K562 (cell line): ENCODE results near the gene HELLS. TPM values are rescaled to one million over a fixed set of nuclear protein-coding genes. Genes with fewer than 3 reads are reported as not detected.

Experiments used
- ATAC-seq: fragments of 200-7000 bp; cut with Tn5 transposase; 3 replicates; pipeline ENCODE4 v1.9.1; 2020; ENCODE audit warnings: moderate library complexity
- BruUV-seq: library from RNA; stranded (reverse); fragments of 400-500 nt; replicated peaks from 2 replicates; lab custom pipeline; 2021; lab: Mats Ljungman, UMichigan
- CTCF ChIA-PET: fragments of 300-600 bp; formaldehyde crosslinking; extraction: SDS; loops from one replicate; lab custom pipeline; 2021; ENCODE audit warnings: low intra/inter-chr PET ratio; lab: Yijun Ruan, JAX
- POLR2A ChIA-PET: fragments of 300-600, 350-650 bp; sonication (Branson Sonifier 250); formaldehyde crosslinking; extraction: SDS; loops from one replicate; lab custom pipeline; 2021; ENCODE audit warnings: antibody characterized with exemption, inconsistent platforms; lab: Yijun Ruan, JAX
- DNase-seq, 4 experiments: peaks; one replicate each; pipeline versions ENCODE4 v3.0.0 to v3.0.0-alpha.2; 2011 to 2018; ENCODE audit warnings: low spot score in 3 of 4, mixed read lengths in 3 of 4; ENCODE audit errors: extremely low read depth in 1 of 4
- FAIRE-seq: peaks from 2 replicates; lab custom pipeline; 2011; peaks lifted over from hg19 to GRCh38; lab: Jason Lieb, UNC
- H2AFZ ChIP-seq: 2 replicates; pipeline ENCODE4 v1.6.0; 2011; ENCODE audit warnings: low read depth, low read length, control low read depth, inconsistent platforms
- H3K27ac ChIP-seq: fragments of 200-600 bp; 3 replicates; pipeline ENCODE4 v1.8.0; 2011; ENCODE audit warnings: low read depth, mild to moderate bottlenecking, control low read depth, inconsistent platforms, low read length, moderate library complexity, mixed read lengths; ENCODE audit errors: extremely low read depth
- H3K27me3 ChIP-seq, 2 experiments: fragments of 300-600 bp in 1 of 2; 2 replicates in 1 of 2; 3 replicates in 1 of 2; pipeline versions ENCODE4 v1.6.0 to v1.8.0; 2011; ENCODE audit warnings: inconsistent platforms in 2 of 2, low read length in 2 of 2, mild to moderate bottlenecking in 1 of 2, mixed read lengths in 1 of 2, moderate library complexity in 1 of 2; ENCODE audit not compliant: control insufficient read depth in 2 of 2, insufficient read depth in 2 of 2
- H3K36me3 ChIP-seq: fragments of 300-600 bp; 3 replicates; pipeline ENCODE4 v1.8.0; 2011; ENCODE audit warnings: mild to moderate bottlenecking, low read length, inconsistent platforms; ENCODE audit not compliant: control insufficient read depth, insufficient read depth
- H3K4me1 ChIP-seq, 2 experiments: fragments of 200-600 bp in 1 of 2; replicated peaks in 1 of 2; 2 replicates in 1 of 2; 3 replicates in 1 of 2; pipeline versions ENCODE4 v1.5.1 to v1.8.0; 2011; ENCODE audit warnings: inconsistent platforms in 2 of 2, low read length in 2 of 2, mild to moderate bottlenecking in 1 of 2, mixed read lengths in 1 of 2, moderate library complexity in 1 of 2; ENCODE audit not compliant: control insufficient read depth in 2 of 2, insufficient read depth in 2 of 2
- H3K4me2 ChIP-seq: 2 replicates; pipeline ENCODE4 v1.6.1; 2011; ENCODE audit warnings: low read length, control low read depth, inconsistent platforms, mixed read lengths; ENCODE audit not compliant: insufficient read depth
- H3K4me3 ChIP-seq: fragments of 200-600 bp; sonication (generic), shearing (Covaris generic); 2 replicates; pipeline ENCODE4 v1.5.1; 2016; ENCODE audit warnings: control low read depth, inconsistent platforms
- H3K79me2 ChIP-seq: fragments of 200-600 bp; 3 replicates; pipeline ENCODE4 v1.8.0; 2011; ENCODE audit warnings: low read length, inconsistent platforms; ENCODE audit not compliant: control insufficient read depth, insufficient read depth
- H3K9ac ChIP-seq, 2 experiments: 2 replicates each; pipeline versions ENCODE4 v1.6.0 to v1.6.1; 2011; ENCODE audit warnings: low read depth in 2 of 2, low read length in 2 of 2, control low read depth in 1 of 2, inconsistent platforms in 1 of 2, mild to moderate bottlenecking in 1 of 2, mixed read lengths in 1 of 2; ENCODE audit not compliant: insufficient read depth in 1 of 2
- H3K9me1 ChIP-seq: one replicate; pipeline ENCODE4 v1.6.0; 2011; ENCODE audit warnings: inconsistent platforms, mild to moderate bottlenecking, low read length, moderate library complexity; ENCODE audit not compliant: control insufficient read depth, insufficient read depth
- H3K9me3 ChIP-seq: replicated peaks from 2 replicates; pipeline ENCODE4 v1.5.1; 2011; ENCODE audit warnings: low read depth, low read length, inconsistent platforms; ENCODE audit not compliant: control insufficient read depth, insufficient read depth
- H4K20me1 ChIP-seq: replicated peaks from 2 replicates; pipeline ENCODE4 v1.6.1; 2011; ENCODE audit warnings: low read length, inconsistent platforms, mixed read lengths; ENCODE audit not compliant: control insufficient read depth, insufficient read depth
- COPS2 ChIP-seq: fragments of 450-650 bp; conservative IDR thresholded peaks from 2 replicates; pipeline ENCODE4 v1.6.1; 2016; ENCODE audit warnings: mild to moderate bottlenecking, moderate library complexity
- SMC3 ChIP-seq: conservative IDR thresholded peaks from 2 replicates; pipeline ENCODE4 v1.6.1; 2011; ENCODE audit warnings: low read depth, low read length, improper control_type of control experiment; ENCODE audit not compliant: insufficient read depth
- ZNF146 ChIP-seq: IDR thresholded peaks from one replicate; pipeline ENCODE4 v1.6.1; 2018; ENCODE audit warnings: missing compliant biosample characterization; ENCODE audit not compliant: unreplicated experiment
- ZNF197 ChIP-seq: fragments of 200-800 bp; sonication (Bioruptor generic); IDR thresholded peaks from 2 replicates; pipeline ENCODE4 v1.6.1; 2016; ENCODE audit warnings: low read depth, missing genetic modification characterization, missing compliant biosample characterization
- WGBS: fragments of 100-300 bp; shearing (Covaris generic); methylation state at CpG from one replicate; pipeline ENCODE4 v1.1.6; 2016; ENCODE audit warnings: low coverage, mixed read lengths; ENCODE audit not compliant: insufficient coverage; ENCODE audit errors: missing lambda C conversion rate; 5-methylcytosine and 5-hydroxymethylcytosine counted together
- in situ Hi-C: fragments of 300-500 bp; cut with MboI; formaldehyde crosslinking; loops from 4 replicates; pipeline ENCODE4 v1.15.0; 2018; ENCODE audit warnings: inconsistent platforms, mixed read lengths
- intact Hi-C: fragments of 100-400 bp; cut with micrococcal nuclease; formaldehyde crosslinking; loops from 2 replicates; pipeline ENCODE4 v1.14.2; 2022
- polyA plus RNA-seq, 8 experiments: library from polyadenylated mRNA; depleted of rRNA in 4 of 8; stranded (reverse) in 5 of 8; unstranded in 3 of 8; fragments of >200 nt; fragmentation: Nextera tagmentation in 2 of 8; fragmentation: Illumina TruSeq in 1 of 8; extraction: Ambion mirVana in 2 of 8; extraction: Trizol in 1 of 8; gene quantifications; 2 replicates each; pipeline versions ENCODE4 v1.2.1 to v1.2.3, GENCODE V29; 2011 to 2014; ENCODE audit warnings: inconsistent platforms in 1 of 8, missing spikeins in 1 of 8
- total RNA-seq, 7 experiments: library from RNA; depleted of rRNA in 6 of 7; stranded (reverse); fragments of >200 nt in 6 of 7; fragmentation: Illumina TruSeq in 2 of 7; extraction: Trizol in 2 of 7; gene quantifications; 2 replicates each; pipeline versions ENCODE4 v1.2.1 to v1.2.3, GENCODE V29; 2011 to 2021; ENCODE audit warnings: low replicate concordance in 1 of 7
- TF ChIP-seq, protein P1 (sequence below): sonication (generic); formaldehyde crosslinking; IDR thresholded peaks from 2 replicates; pipeline ENCODE4 v1.8.0; 2022; ENCODE audit warnings: missing genetic modification reagents, mild to moderate bottlenecking, borderline replicate concordance
- TF ChIP-seq, protein P2 (sequence below): fragments of 450-650 bp; formaldehyde crosslinking; conservative IDR thresholded peaks from 2 replicates; pipeline ENCODE4 v1.4.0; 2022; ENCODE audit warnings: mild to moderate bottlenecking, missing genetic modification characterization
- TF ChIP-seq, protein P3 (sequence below): fragments of 250-450 bp; sonication (Bioruptor Pico); IDR thresholded peaks from 2 replicates; pipeline ENCODE4 v1.5.0; 2020; ENCODE audit warnings: mild to moderate bottlenecking
- TF ChIP-seq, protein P4 (sequence below): sonication (generic); formaldehyde crosslinking; IDR thresholded peaks from 2 replicates; pipeline ENCODE4 v1.8.0; 2022; ENCODE audit warnings: mild to moderate bottlenecking, missing genetic modification reagents, borderline replicate concordance

HELLS gene
- total and polyA plus RNA-seq, 9 of the 15 experiments (the other 6 are each of a cell fraction or from before 2014, with no cell fraction given) = 8.8 to 52.1 (median 24.7) TPM

DNA sequence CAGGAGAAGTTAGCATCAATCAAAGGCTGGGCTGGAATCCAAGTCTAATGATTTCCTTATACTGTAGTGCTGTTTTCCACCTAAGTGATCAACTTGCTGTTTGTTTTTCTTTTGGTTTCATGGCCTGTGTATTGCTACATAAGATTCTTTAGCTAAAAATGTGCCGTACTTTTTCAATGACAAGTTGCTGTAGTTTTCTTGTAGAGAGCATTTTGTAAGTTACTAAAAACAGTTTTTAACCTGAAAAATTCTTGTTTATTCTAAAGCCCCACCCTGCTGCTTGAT lies 1.3 kb downstream of the HELLS start:
- Histone ChIP-seq H3K9ac (peak overlapping the region in 1 of 2 experiments; percentile 90; a peak in 2 of 4 replicates), H3K36me3 (peaks cover 21% of the 10 kb centered on the region; the same call in 1 of the 3 replicates), H3K4me2 (peak overlapping the region; percentile 98), H3K27me3 (no peaks in the 10 kb centered on the region), H3K4me1 (peaks cover 6 to 10% of the 10 kb centered on the region in 2 experiments; a peak in 4 of 5 replicates), H2AFZ (no peak overlapping the region), H3K9me3 (no peaks in the 10 kb centered on the region), H4K20me1 (no peaks in the 10 kb centered on the region), H3K9me1 (no peaks in the 10 kb centered on the region), H3K27ac (no peak overlapping the region), H3K4me3 (peak overlapping the region; percentile 93), H3K79me2 (peaks cover 35% of the 10 kb centered on the region)
- ATAC-seq (no peak), DNase-seq (peak in 2 of 4 experiments; percentile 10 to 13), FAIRE-seq (no peak)
- BruUV-seq = no TSS peak
- POLR2A ChIA-PET = no interaction called here
- in situ Hi-C loops = no loop called here
- CTCF ChIA-PET = no interaction called here
- 13% methylated on average over 1 of the region's 1 CpG for WGBS
- intact Hi-C loops = no loop called here
- no peak for TF ChIP-seq ZNF197 (CRISPR knock-in tag)
- TF ChIP-seq, protein P1, sequence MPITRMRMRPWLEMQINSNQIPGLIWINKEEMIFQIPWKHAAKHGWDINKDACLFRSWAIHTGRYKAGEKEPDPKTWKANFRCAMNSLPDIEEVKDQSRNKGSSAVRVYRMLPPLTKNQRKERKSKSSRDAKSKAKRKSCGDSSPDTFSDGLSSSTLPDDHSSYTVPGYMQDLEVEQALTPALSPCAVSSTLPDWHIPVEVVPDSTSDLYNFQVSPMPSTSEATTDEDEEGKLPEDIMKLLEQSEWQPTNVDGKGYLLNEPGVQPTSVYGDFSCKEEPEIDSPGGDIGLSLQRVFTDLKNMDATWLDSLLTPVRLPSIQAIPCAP (CRISPR knock-in tag) = no peak
- no peak for TF ChIP-seq ZNF146 (CRISPR knock-in tag)
- TF ChIP-seq COPS2 = no peak
- TF ChIP-seq, protein P2, sequence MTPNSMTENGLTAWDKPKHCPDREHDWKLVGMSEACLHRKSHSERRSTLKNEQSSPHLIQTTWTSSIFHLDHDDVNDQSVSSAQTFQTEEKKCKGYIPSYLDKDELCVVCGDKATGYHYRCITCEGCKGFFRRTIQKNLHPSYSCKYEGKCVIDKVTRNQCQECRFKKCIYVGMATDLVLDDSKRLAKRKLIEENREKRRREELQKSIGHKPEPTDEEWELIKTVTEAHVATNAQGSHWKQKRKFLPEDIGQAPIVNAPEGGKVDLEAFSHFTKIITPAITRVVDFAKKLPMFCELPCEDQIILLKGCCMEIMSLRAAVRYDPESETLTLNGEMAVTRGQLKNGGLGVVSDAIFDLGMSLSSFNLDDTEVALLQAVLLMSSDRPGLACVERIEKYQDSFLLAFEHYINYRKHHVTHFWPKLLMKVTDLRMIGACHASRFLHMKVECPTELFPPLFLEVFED (CRISPR knock-in tag) = no peak
- TF ChIP-seq, protein P3, sequence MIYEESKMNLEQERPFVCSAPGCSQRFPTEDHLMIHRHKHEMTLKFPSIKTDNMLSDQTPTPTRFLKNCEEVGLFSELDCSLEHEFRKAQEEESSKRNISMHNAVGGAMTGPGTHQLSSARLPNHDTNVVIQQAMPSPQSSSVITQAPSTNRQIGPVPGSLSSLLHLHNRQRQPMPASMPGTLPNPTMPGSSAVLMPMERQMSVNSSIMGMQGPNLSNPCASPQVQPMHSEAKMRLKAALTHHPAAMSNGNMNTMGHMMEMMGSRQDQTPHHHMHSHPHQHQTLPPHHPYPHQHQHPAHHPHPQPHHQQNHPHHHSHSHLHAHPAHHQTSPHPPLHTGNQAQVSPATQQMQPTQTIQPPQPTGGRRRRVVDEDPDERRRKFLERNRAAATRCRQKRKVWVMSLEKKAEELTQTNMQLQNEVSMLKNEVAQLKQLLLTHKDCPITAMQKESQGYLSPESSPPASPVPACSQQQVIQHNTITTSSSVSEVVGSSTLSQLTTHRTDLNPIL (CRISPR knock-in tag) = no peak
- TF ChIP-seq, protein P4, sequence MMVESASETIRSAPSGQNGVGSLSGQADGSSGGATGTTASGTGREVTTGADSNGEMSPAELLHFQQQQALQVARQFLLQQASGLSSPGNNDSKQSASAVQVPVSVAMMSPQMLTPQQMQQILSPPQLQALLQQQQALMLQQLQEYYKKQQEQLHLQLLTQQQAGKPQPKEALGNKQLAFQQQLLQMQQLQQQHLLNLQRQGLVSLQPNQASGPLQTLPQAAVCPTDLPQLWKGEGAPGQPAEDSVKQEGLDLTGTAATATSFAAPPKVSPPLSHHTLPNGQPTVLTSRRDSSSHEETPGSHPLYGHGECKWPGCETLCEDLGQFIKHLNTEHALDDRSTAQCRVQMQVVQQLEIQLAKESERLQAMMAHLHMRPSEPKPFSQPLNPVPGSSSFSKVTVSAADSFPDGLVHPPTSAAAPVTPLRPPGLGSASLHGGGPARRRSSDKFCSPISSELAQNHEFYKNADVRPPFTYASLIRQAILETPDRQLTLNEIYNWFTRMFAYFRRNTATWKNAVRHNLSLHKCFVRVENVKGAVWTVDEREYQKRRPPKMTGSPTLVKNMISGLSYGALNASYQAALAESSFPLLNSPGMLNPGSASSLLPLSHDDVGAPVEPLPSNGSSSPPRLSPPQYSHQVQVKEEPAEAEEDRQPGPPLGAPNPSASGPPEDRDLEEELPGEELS = no peak
- TF ChIP-seq SMC3 = no peak
